ENCODE data around the gene NUDCD3. TPM values are rescaled to one million over a fixed set of nuclear protein-coding genes. Genes with fewer than 3 reads are reported as not detected.

The NUDCD3 gene
- polyA plus RNA-seq, 1 experiment, result 61.4 TPM

- H3K27me3 ChIP-seq (ENCODE audit: control insufficient read depth, insufficient read depth, low read length), result no peaks in the 10 kb centered on the region
- no peak overlapping the region for H3K27ac ChIP-seq (ENCODE audit: low read depth, low read length)
- DNase-seq (ENCODE audit: low read depth, low spot score), result no peak
- peak overlapping the region; percentile 95 for H3K4me3 ChIP-seq (ENCODE audit: low read depth, low read length)
- peaks cover under 1% of the 10 kb centered on the region for H3K9me3 ChIP-seq (ENCODE audit: control insufficient read depth, insufficient read depth, low read length)
- CTCF ChIA-PET, result interaction anchor here (1.1 to 4.2 kb wide), 4 partner anchors 11 to 248 kb away, joined by 3 to 38 read pairs (median 8); partner anchors contain the start of gene DDX56
- no peak for TF ChIP-seq CTCF (IDR thresholded peaks at IDR 0.05; ENCODE audit: low read depth, low read length)
- POLR2A ChIA-PET, result interaction anchor here (0.6 kb wide), 1 partner anchor 22 kb away, joined by 5 read pairs; no protein-coding TSS in a partner anchor
Measured at GRCh38 chr7:44488955-44489354, 1.5 kb downstream of the NUDCD3 start.

- POLR2A ChIA-PET, result no interaction called here
- Histone ChIP-seq H3K27ac (ENCODE audit: low read depth, low read length) (no peak overlapping the region), H3K9me3 (ENCODE audit: control insufficient read depth, insufficient read depth, low read length) (peaks cover 4% of the 10 kb centered on the region), H3K27me3 (ENCODE audit: control insufficient read depth, insufficient read depth, low read length) (no peaks in the 10 kb centered on the region), H3K4me3 (ENCODE audit: low read depth, low read length) (no peak overlapping the region)
- DNase-seq (ENCODE audit: low read depth, low spot score), result no peak
- peak; percentile 15; the same call in 1 of the 2 replicates for TF ChIP-seq CTCF (IDR thresholded peaks at IDR 0.05; ENCODE audit: low read depth, low read length)
- CTCF ChIA-PET, result no interaction called here
Measured at GRCh38 chr7:44486693-44487092, 3.8 kb downstream of the NUDCD3 start.

GRCh38 chr7:44486001-44486400 lies 4.5 kb downstream of the NUDCD3 start:
- Histone ChIP-seq H3K4me3 (ENCODE audit: low read depth, low read length) (no peak overlapping the region), H3K9me3 (ENCODE audit: control insufficient read depth, insufficient read depth, low read length) (peaks cover 4% of the 10 kb centered on the region), H3K27me3 (ENCODE audit: control insufficient read depth, insufficient read depth, low read length) (no peaks in the 10 kb centered on the region), H3K27ac (ENCODE audit: low read depth, low read length) (no peak overlapping the region)
- POLR2A ChIA-PET, result no interaction called here
- CTCF ChIA-PET, result interaction anchor here (0.7 kb wide), 1 partner anchor 606 kb away, joined by 4 read pairs; no protein-coding TSS in a partner anchor
- DNase-seq (ENCODE audit: low read depth, low spot score), result no peak
- TF ChIP-seq CTCF (IDR thresholded peaks at IDR 0.05; ENCODE audit: low read depth, low read length), result no peak

GRCh38 chr7:44484482-44485313 lies 5.8 kb downstream of the NUDCD3 start:
- CTCF ChIA-PET, result interaction anchor here (0.7 to 3.4 kb wide), 4 partner anchors 9 to 244 kb away, joined by 3 to 15 read pairs (median 6); no protein-coding TSS in a partner anchor
- DNase-seq (ENCODE audit: low read depth, low spot score), result no peak
- no peak for TF ChIP-seq CTCF (IDR thresholded peaks at IDR 0.05; ENCODE audit: low read depth, low read length)
- no peak overlapping the region for H3K27ac ChIP-seq (ENCODE audit: low read depth, low read length)
- H3K9me3 ChIP-seq (ENCODE audit: control insufficient read depth, insufficient read depth, low read length), result peaks cover 4% of the 10 kb centered on the region; the same call in 1 of the 2 replicates
- POLR2A ChIA-PET, result no interaction called here
- no peaks in the 10 kb centered on the region for H3K27me3 ChIP-seq (ENCODE audit: control insufficient read depth, insufficient read depth, low read length)
- H3K4me3 ChIP-seq (ENCODE audit: low read depth, low read length), result no peak overlapping the region

Data from AG04450 (cell line).